H1 (cell line): Measurements from ENCODE around the gene FAM209A. TPM values are rescaled to one million over a fixed set of nuclear protein-coding genes. Genes with fewer than 3 reads are reported as not detected.

ENCODE experiments used
- CTCF ChIA-PET: fragments of 300-600 bp; sonication (Branson Sonifier 250); formaldehyde crosslinking; loops from one replicate; lab custom pipeline; 2021; ENCODE audit not compliant: partially characterized antibody; lab: Charles Lee
- POLR2A ChIA-PET: fragments of 300-600 bp; sonication (Branson Sonifier 250); formaldehyde crosslinking; loops from one replicate; lab custom pipeline; 2021; ENCODE audit warnings: inconsistent platforms; ENCODE audit not compliant: partially characterized antibody; lab: Charles Lee
- DNase-seq, 2 experiments: peaks; one replicate each; pipeline versions ENCODE4 v3.0.0 to v3.0.0-alpha.2; 2010 to 2022; ENCODE audit warnings: low spot score in 2 of 2, low read depth in 1 of 2, mixed read lengths in 1 of 2
- FAIRE-seq: peaks from 2 replicates; lab custom pipeline; 2011; peaks lifted over from hg19 to GRCh38; lab: Jason Lieb, UNC
- H2AFZ ChIP-seq: 2 replicates; pipeline ENCODE4 v1.8.1; 2012; ENCODE audit warnings: low read length, inconsistent platforms
- H2AK5ac ChIP-seq: 2 replicates; pipeline ENCODE4 v1.6.1; 2013; ENCODE audit warnings: low read depth, low read length
- H2BK120ac ChIP-seq: replicated peaks from 2 replicates; pipeline ENCODE3; 2013; ENCODE audit warnings: low read depth, low read length, inconsistent platforms
- H2BK12ac ChIP-seq: 2 replicates; pipeline ENCODE4 v1.6.1; 2013; ENCODE audit warnings: low read depth, low read length
- H2BK15ac ChIP-seq: 2 replicates; pipeline ENCODE4 v1.6.1; 2013; ENCODE audit warnings: low read length
- H2BK20ac ChIP-seq: 2 replicates; pipeline ENCODE4 v1.6.1; 2013; ENCODE audit warnings: low read length
- H2BK5ac ChIP-seq: 2 replicates; pipeline ENCODE4 v1.6.1; 2013; ENCODE audit warnings: low read depth, low read length
- H3K14ac ChIP-seq: 2 replicates; pipeline ENCODE4 v1.6.1; 2013; ENCODE audit warnings: inconsistent platforms; ENCODE audit not compliant: insufficient read length
- H3K18ac ChIP-seq: 2 replicates; pipeline ENCODE4 v1.6.1; 2013; ENCODE audit warnings: low read length; ENCODE audit errors: extremely low read depth
- H3K23ac ChIP-seq: 2 replicates; pipeline ENCODE4 v1.6.1; 2013; ENCODE audit warnings: inconsistent platforms; ENCODE audit not compliant: insufficient read length
- H3K23me2 ChIP-seq: 2 replicates; pipeline ENCODE4 v1.6.1; 2013; ENCODE audit warnings: low read depth, low read length
- H3K27ac ChIP-seq: 2 replicates; pipeline ENCODE4 v1.6.1; 2011; ENCODE audit warnings: low read depth, low read length, inconsistent platforms
- H3K27me3 ChIP-seq, 4 experiments: replicated peaks in 1 of 4; 1 replicate in 1 of 4; 2 replicates in 3 of 4; pipeline versions ENCODE4 v1.6.1 to v1.8.1; 2011 to 2013; ENCODE audit warnings: low read length in 3 of 4, mild to moderate bottlenecking in 3 of 4, inconsistent platforms in 2 of 4, mixed read lengths in 2 of 4, moderate library complexity in 1 of 4; ENCODE audit not compliant: control insufficient read depth in 3 of 4, insufficient read depth in 3 of 4; ENCODE audit errors: extremely low read depth in 1 of 4
- H3K36me3 ChIP-seq, 4 experiments: 2 replicates each; pipeline versions ENCODE4 v1.6.1 to v1.8.1; 2011 to 2013; ENCODE audit warnings: mild to moderate bottlenecking in 4 of 4, low read length in 3 of 4, moderate library complexity in 2 of 4, control low read depth in 1 of 4, inconsistent platforms in 1 of 4; ENCODE audit not compliant: insufficient read depth in 4 of 4, control insufficient read depth in 2 of 4
- H3K4ac ChIP-seq: replicated peaks from 2 replicates; pipeline ENCODE3; 2013; ENCODE audit warnings: low read length, low read depth, mixed read lengths, inconsistent platforms; ENCODE audit not compliant: insufficient read length
- H3K4me1 ChIP-seq, 4 experiments: replicated peaks in 1 of 4; 1 replicate in 1 of 4; 2 replicates in 3 of 4; pipeline versions ENCODE4 v1.6.1 to v1.8.1; 2011 to 2013; ENCODE audit warnings: low read length in 3 of 4, inconsistent platforms in 2 of 4, mixed read lengths in 1 of 4; ENCODE audit not compliant: insufficient read depth in 4 of 4, control insufficient read depth in 3 of 4
- H3K4me2 ChIP-seq, 2 experiments: 2 replicates each; pipeline versions ENCODE4 v1.6.1 to v1.8.1; 2011 to 2013; ENCODE audit warnings: low read depth in 2 of 2, low read length in 2 of 2, control low read depth in 1 of 2, inconsistent platforms in 1 of 2, mild to moderate bottlenecking in 1 of 2; ENCODE audit not compliant: insufficient read depth in 1 of 2
- H3K4me3 ChIP-seq, 4 experiments: fragments of 200-600, 300-600 bp in 1 of 4; sonication (generic), shearing (Covaris generic), sonication (Bioruptor Twin) in 1 of 4; 2 replicates each; pipeline versions ENCODE4 v1.5.1 to v1.8.1; 2011 to 2016; ENCODE audit warnings: low read length in 4 of 4, low read depth in 3 of 4, control low read depth in 2 of 4, inconsistent platforms in 2 of 4, mild to moderate bottlenecking in 2 of 4, mixed read lengths in 1 of 4, moderate library complexity in 1 of 4; ENCODE audit not compliant: insufficient read depth in 2 of 4; ENCODE audit errors: extremely low read depth in 1 of 4
- H3K56ac ChIP-seq: replicated peaks from 2 replicates; pipeline ENCODE3; 2013; ENCODE audit warnings: low read depth, mild to moderate bottlenecking, mixed read lengths, low read length, inconsistent platforms; ENCODE audit not compliant: insufficient read length
- H3K79me1 ChIP-seq: 2 replicates; pipeline ENCODE4 v1.6.1; 2013; ENCODE audit warnings: low read depth, low read length, control low read depth
- H3K79me2 ChIP-seq, 2 experiments: 2 replicates each; pipeline versions ENCODE4 v1.6.1 to v1.8.1; 2012 to 2013; ENCODE audit warnings: low read length in 2 of 2, mild to moderate bottlenecking in 2 of 2, inconsistent platforms in 1 of 2; ENCODE audit not compliant: insufficient read depth in 2 of 2, control insufficient read depth in 1 of 2
- H3K9ac ChIP-seq, 4 experiments: replicated peaks in 1 of 4; 1 replicate in 1 of 4; 2 replicates in 3 of 4; pipeline versions ENCODE4 v1.6.1 to v1.8.1; 2011 to 2013; ENCODE audit warnings: low read depth in 3 of 4, low read length in 3 of 4, control low read depth in 2 of 4, mild to moderate bottlenecking in 2 of 4, moderate library complexity in 2 of 4, inconsistent platforms in 1 of 4; ENCODE audit errors: extremely low read depth in 1 of 4
- H3K9me3 ChIP-seq, 2 experiments: 2 replicates each; pipeline versions ENCODE4 v1.6.1 to v1.8.1; 2012 to 2013; ENCODE audit warnings: mild to moderate bottlenecking in 2 of 2, moderate library complexity in 2 of 2, control low read depth in 1 of 2, inconsistent platforms in 1 of 2, low read depth in 1 of 2, low read length in 1 of 2, mixed read lengths in 1 of 2; ENCODE audit not compliant: insufficient read depth in 2 of 2
- H4K20me1 ChIP-seq, 2 experiments: replicated peaks in 1 of 2; 2 replicates each; pipeline versions ENCODE3 to v1.8.1; 2011 to 2013; ENCODE audit warnings: inconsistent platforms in 2 of 2, low read length in 2 of 2, mild to moderate bottlenecking in 1 of 2; ENCODE audit not compliant: insufficient read depth in 2 of 2, control insufficient read depth in 1 of 2
- H4K5ac ChIP-seq: 2 replicates; pipeline ENCODE4 v1.6.1; 2013; ENCODE audit warnings: low read length, low read depth, mixed read lengths, inconsistent platforms; ENCODE audit not compliant: insufficient read length
- H4K8ac ChIP-seq: 2 replicates; pipeline ENCODE4 v1.8.0; 2013; ENCODE audit warnings: mild to moderate bottlenecking, moderate library complexity, low read length, inconsistent platforms; ENCODE audit not compliant: insufficient read depth; ENCODE audit errors: extremely low read depth
- H4K91ac ChIP-seq: replicated peaks from 2 replicates; pipeline ENCODE3; 2013; ENCODE audit warnings: low read length, mixed read lengths, inconsistent platforms; ENCODE audit not compliant: insufficient read length
- CTCF ChIP-seq, 3 experiments: IDR thresholded peaks; 1 replicate in 2 of 3; 2 replicates in 1 of 3; pipeline versions ENCODE4 v1.5.1 to v1.6.1; 2011; ENCODE audit warnings: low read length in 3 of 3, mild to moderate bottlenecking in 3 of 3, inconsistent platforms in 2 of 3, low read depth in 1 of 3, moderate library complexity in 1 of 3; ENCODE audit not compliant: insufficient read depth in 1 of 3; ENCODE audit errors: control extremely low read depth in 1 of 3
- GTF2F1 ChIP-seq: IDR thresholded peaks from 2 replicates; pipeline ENCODE4 v1.6.1; 2012; ENCODE audit warnings: low read depth, low read length, improper control_type of control experiment, borderline replicate concordance
- MAX ChIP-seq: IDR thresholded peaks from 2 replicates; pipeline ENCODE4 v1.6.1; 2012; ENCODE audit warnings: inconsistent platforms
- POLR2A ChIP-seq, 2 experiments: IDR thresholded peaks; 1 replicate in 1 of 2; 2 replicates in 1 of 2; pipeline ENCODE4 v1.6.1; 2011; ENCODE audit warnings: low read depth in 2 of 2, low read length in 2 of 2, mild to moderate bottlenecking in 2 of 2; ENCODE audit errors: control extremely low read depth in 1 of 2
- WGBS, 2 experiments: shearing (Covaris generic) in 1 of 2; methylation state at CpG; one replicate each; pipeline versions ENCODE4 v1.1.6 to v1.1.7; 2013 to 2015; ENCODE audit warnings: low lambda C conversion rate in 2 of 2, mixed read lengths in 2 of 2, inconsistent platforms in 1 of 2, low coverage in 1 of 2, missing lambda C conversion rate in 1 of 2; ENCODE audit not compliant: insufficient replicate concordance in 2 of 2, insufficient coverage in 1 of 2, insufficient read length in 1 of 2; ENCODE audit errors: extremely low coverage in 1 of 2, missing lambda C conversion rate in 1 of 2; 5-methylcytosine and 5-hydroxymethylcytosine counted together
- polyA plus RNA-seq, 7 experiments: library from polyadenylated mRNA; depleted of rRNA in 3 of 7; stranded (reverse) in 5 of 7; unstranded in 2 of 7; fragments of >200 nt in 5 of 7; fragments of 200-250 nt in 2 of 7; gene quantifications; 1 replicate in 5 of 7; 2 replicates in 1 of 7; 4 replicates in 1 of 7; pipeline versions ENCODE4 v1.2.1 to v1.2.3, GENCODE V29; 2011 to 2013; ENCODE audit warnings: missing spikeins in 2 of 7, mixed read lengths in 2 of 7
- total RNA-seq: library from RNA; stranded (reverse); fragmentation: NEBNext Ultra II Directional; extraction: Animal tissue kit (Norgen Biotek cat#: 25700); gene quantifications from 2 replicates; pipeline ENCODE4 v1.2.1, GENCODE V29; 2021

FAM209A gene
- total and polyA plus RNA-seq, 2 of the 8 experiments (the other 6 are each of a cell fraction or from before 2014, with no cell fraction given): 0.15 TPM; not detected in 1

GRCh38 chr20:56518721-56519398 is 5.7 kb upstream of the FAM209A start:
- Histone ChIP-seq H3K79me2 (no peaks in the 10 kb centered on the region), H3K4me2 (no peak overlapping the region), H3K4me3 (no peak overlapping the region), H3K18ac (no peak overlapping the region), H4K5ac (no peak overlapping the region), H3K56ac (no peak overlapping the region), H2BK120ac (no peak overlapping the region), H3K9me3 (peaks cover 7 to 21% of the 10 kb centered on the region in 2 experiments; a peak in 2 of 4 replicates), H3K4ac (no peak overlapping the region), H3K4me1 (no peaks in the 10 kb centered on the region), H4K8ac (no peak overlapping the region), H2BK12ac (no peak overlapping the region), H3K36me3 (peaks cover 0 to 31% (median 23%) of the 10 kb centered on the region in 4 experiments; a peak in 6 of 8 replicates), H2BK20ac (no peak overlapping the region), H3K23ac (no peak overlapping the region), H2AFZ (no peak overlapping the region), H3K27me3 (no peaks in the 10 kb centered on the region), H3K27ac (no peak overlapping the region), H3K9ac (no peak overlapping the region), H2BK5ac (no peak overlapping the region), H4K20me1 (no peaks in the 10 kb centered on the region), H3K14ac (no peak overlapping the region), H4K91ac (no peak overlapping the region), H3K79me1 (no peaks in the 10 kb centered on the region), H2BK15ac (no peak overlapping the region), H2AK5ac (no peak overlapping the region), H3K23me2 (no peaks in the 10 kb centered on the region)
- TF ChIP-seq POLR2A (IDR thresholded peaks at IDR 0.05; ENCODE audit: control extremely low read depth in 1 of 2, low read depth in 2 of 2, low read length in 2 of 2): no peak
- TF ChIP-seq GTF2F1: no peak
- no peak for TF ChIP-seq MAX
- TF ChIP-seq CTCF (IDR thresholded peaks at IDR 0.05; ENCODE audit: control extremely low read depth in 1 of 3, insufficient read depth in 1 of 3, low read depth in 1 of 3, low read length in 3 of 3): no peak
- DNase-seq (no peak), FAIRE-seq (no peak)
- WGBS, 2 experiments: 94% methylated on average over 10 of the region's 10 CpGs; no CpG with 5 or more reads in 1 of the 2 experiments
- ChIA-PET CTCF (no interaction called here), POLR2A (no interaction called here)
